ENCODE measurements around the gene MAGEF1. TPM values are rescaled to one million over a fixed set of nuclear protein-coding genes. Genes with fewer than 3 reads are reported as not detected.

Gene MAGEF1
- polyA plus RNA-seq, 1 donor = 78.9 TPM

- no peak for DNase-seq
Measured at GRCh38 chr3:184693011-184693975, 18.6 kb downstream of the MAGEF1 start.

DNA sequence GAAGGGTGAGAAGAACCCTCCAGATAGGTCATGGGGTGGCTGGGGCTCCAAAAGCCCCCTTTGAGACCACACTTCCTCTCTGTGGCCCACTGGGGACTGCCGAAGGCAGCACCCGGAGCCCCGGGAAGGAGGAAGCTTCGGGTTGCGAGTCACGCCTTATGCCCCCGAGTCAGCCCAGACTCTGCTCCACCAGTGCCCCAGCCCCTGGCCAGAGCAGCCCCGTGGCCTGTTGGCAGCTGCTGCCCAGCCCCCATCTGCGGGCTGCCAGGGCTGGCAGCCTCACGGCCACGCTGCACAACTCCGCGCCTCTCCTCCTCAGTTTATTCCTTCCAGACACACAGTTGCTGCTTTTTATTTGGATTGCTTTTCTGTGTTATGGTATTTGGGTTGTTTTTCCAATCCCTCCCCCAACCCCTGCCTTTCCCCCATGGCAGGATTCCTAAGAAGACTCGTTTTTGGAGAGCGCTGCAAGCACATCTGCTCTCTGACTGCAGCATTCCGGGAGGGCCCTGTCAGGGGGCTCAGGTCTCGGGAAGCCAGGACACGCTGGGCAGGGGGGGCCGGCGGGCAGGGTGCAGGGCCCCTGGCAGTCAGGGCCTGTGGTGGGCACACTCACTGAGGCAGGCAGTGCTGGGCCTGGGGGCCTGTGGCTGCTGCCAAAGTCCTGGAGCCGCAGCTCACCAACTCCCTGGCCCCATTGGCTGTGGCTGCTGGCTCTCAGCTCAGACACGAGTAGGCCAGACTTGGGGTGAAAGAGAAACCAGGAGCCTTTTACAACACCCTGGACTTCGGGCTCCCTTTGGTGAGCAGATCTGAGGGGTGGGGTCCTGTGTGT lies 20.2 kb downstream of the MAGEF1 start:
- DNase-seq = no peak

DNA sequence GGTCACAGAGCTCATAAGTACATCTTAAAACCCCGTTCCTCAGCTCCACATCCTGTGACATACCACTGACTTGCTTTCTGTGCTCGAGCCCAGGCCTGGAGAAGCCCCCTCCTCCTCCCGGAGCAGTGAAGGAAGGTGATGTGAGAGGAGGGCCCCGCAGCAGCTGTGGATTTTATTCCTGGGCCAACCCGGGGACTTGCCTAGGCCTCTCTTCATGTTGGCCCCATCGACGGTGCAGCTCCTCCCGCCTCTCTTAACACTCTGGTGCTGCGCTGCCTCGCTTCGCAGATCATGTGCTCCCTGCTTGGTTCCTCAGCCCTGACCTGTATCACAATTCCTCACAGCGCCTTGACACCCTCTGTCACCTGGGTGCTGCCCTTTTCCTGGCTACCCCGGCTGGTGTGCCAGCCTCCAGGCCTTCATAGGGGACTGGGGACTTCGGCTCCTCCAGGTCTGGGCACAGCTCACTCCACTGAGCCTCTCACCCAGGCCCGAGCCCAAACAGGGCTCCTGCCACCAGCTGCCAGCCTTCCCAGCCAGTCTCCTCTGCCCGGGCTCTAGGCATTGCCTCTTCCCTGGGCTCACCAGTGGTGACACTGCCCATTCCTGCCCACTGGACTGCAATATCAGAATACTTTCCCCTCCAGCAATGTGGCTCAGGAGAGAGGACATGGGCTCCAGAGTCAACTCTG lies 21.5 kb downstream of the MAGEF1 start:
- no peak for DNase-seq

DNA sequence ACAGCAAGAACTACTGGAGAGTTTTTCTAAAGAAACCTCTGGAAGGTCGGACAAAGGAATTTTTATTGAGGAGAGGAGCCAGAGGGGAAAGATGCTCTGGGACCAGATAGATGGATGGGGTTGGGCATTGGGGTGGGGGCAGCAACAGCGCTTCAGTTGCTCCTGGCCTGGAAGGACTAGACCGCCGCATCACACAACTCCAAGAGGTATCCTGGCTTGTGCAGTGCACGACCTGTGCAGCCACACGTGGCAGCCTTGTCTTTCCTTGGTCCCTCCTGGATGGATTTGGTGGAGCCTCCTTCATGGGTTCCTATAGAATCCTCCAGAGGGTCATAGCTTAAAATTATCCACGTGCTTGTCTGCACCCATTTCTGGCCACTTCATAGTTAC lies 23.0 kb downstream of the MAGEF1 start:
- DNase-seq = no peak

GRCh38 chr3:184688251-184688881 lies 23.5 kb downstream of the MAGEF1 start:
- DNase-seq = no peak

GRCh38 chr3:184687363-184688015 lies 24.4 kb downstream of the MAGEF1 start:
- no peak for DNase-seq

- no peak for DNase-seq
Measured at GRCh38 chr3:184685646-184686045, 26.2 kb downstream of the MAGEF1 start.

- no peak for DNase-seq
Measured at GRCh38 chr3:184685055-184685454, 26.8 kb downstream of the MAGEF1 start.

- DNase-seq = no peak
Measured at GRCh38 chr3:184683900-184684560, 27.8 kb downstream of the MAGEF1 start.

- DNase-seq = no peak
Measured at GRCh38 chr3:184683234-184683633, 28.6 kb downstream of the MAGEF1 start.

- no peak for DNase-seq
Measured at GRCh38 chr3:184682671-184683070, 29.2 kb downstream of the MAGEF1 start.

- DNase-seq = no peak
Measured at GRCh38 chr3:184680385-184681345, 31.2 kb downstream of the MAGEF1 start.

- no peak for DNase-seq
Measured at GRCh38 chr3:184679056-184679816, 32.6 kb downstream of the MAGEF1 start.

- no peak for DNase-seq
Measured at GRCh38 chr3:184678317-184679055, 33.4 kb downstream of the MAGEF1 start.

DNA sequence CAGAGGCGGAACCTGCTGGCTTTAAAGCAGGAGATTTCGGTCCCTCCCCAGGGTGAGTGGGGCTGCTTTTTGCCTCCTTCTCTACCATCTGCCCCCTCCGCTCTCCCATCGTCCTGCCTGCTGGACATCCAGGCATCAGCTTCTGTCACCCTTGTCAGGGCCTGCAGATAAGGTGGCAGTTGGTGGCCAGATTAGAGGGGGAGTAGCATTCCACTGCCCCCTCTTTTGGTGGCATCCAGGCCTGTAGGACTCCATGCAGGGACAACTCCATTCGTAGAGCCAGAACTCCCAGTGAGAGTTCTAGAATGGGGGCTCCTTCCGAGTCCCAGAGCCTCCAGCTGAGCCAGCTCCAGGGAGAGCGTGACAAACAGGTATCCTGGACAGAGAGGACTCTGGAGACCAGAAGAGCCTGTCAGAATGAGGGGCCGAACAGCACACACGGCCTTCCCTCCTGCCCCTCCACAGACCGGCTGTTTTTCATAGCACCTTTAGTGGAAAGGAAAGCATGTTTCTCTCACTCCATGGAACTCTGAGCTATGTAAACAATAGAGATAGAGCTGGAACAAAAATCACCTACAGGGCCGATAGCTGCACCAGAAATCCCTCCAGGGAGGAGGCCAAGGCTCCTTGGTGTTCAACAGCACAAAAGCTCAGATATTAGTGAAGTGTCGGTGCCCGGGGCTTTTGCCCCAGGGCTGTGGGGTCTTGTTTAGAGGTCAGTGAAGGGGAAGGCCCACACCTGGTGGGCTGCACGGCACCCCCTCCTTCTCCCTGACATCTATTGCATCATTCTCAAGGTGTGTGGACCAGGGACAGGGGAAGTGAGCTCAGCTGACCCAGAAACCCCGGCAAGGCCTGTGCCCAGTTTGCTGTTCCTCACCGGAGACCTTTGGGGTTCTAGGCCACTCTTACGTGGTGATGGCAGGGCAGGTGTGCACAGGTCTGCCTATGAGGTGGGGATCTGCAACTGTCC lies 34.2 kb downstream of the MAGEF1 start:
- no peak for DNase-seq

- no peak for DNase-seq
Measured at GRCh38 chr3:184676927-184677326, 34.9 kb downstream of the MAGEF1 start.

- DNase-seq = no peak
Measured at GRCh38 chr3:184674626-184675025, 37.2 kb downstream of the MAGEF1 start.
